Measurements from ENCODE around the gene SLC9A8. TPM values are rescaled to one million over a fixed set of nuclear protein-coding genes. Genes with fewer than 3 reads are reported as not detected.

The SLC9A8 gene
- total and polyA plus RNA-seq, 2 of the 4 experiments (the other 2 are of a cell fraction), result 4.1 to 5.0 TPM

- H4K91ac ChIP-seq (ENCODE audit: insufficient read depth, low read depth, low read length), result no peak overlapping the region
- CTCF ChIA-PET, result interaction anchor here (0.7 to 1.6 kb wide), 2 partner anchors 236 to 242 kb away, joined by 4 to 7 read pairs; no protein-coding TSS in a partner anchor
- intact Hi-C loops (cut with micrococcal nuclease) (no loop called here), in situ Hi-C loops (cut with MboI; ENCODE audit: low sequenced_read_pairs) (loop anchor here (25.0 kb wide), 1 partner anchor 515 kb away; no protein-coding TSS in a partner anchor), dilution Hi-C loops (cut with HindIII; ENCODE audit: low sequenced_read_pairs, unreplicated experiment) (no loop called here)
- no peak overlapping the region for H3K4me3 ChIP-seq (ENCODE audit: insufficient read depth, low read depth, low read length)
- H3K18ac ChIP-seq (ENCODE audit: low read depth, low read length), result no peak overlapping the region
- ATAC-seq (ENCODE audit: low read depth), result no peak
- BruUV-seq (replicated peaks), result no TSS peak
- H2BK5ac ChIP-seq (ENCODE audit: low read depth, low read length, poor library complexity, severe bottlenecking), result no peak overlapping the region
- H2AK5ac ChIP-seq (ENCODE audit: low read depth, low read length), result peak overlapping the region; percentile 53; the same call in 1 of the 2 replicates
- H3K56ac ChIP-seq (ENCODE audit: extremely low read depth, insufficient read depth, low read length), result no peak overlapping the region
- peak overlapping the region; percentile 48; the same call in 1 of the 2 replicates for H3K23ac ChIP-seq (ENCODE audit: low read depth, low read length)
- no peak overlapping the region for H3K4ac ChIP-seq (ENCODE audit: low read depth, low read length)
- no peak overlapping the region for H2BK15ac ChIP-seq (ENCODE audit: low read depth, low read length)
- no peaks in the 10 kb centered on the region; the same call in 1 of the 2 replicates for H4K20me1 ChIP-seq (ENCODE audit: insufficient read depth, low read length)
- no peak for DNase-seq
- no peak overlapping the region for H2AFZ ChIP-seq (replicated peaks; ENCODE audit: low read length, poor library complexity)
- H3K4me1 ChIP-seq (ENCODE audit: control insufficient read depth, insufficient read depth, low read length), result peaks cover 8% of the 10 kb centered on the region
- H4K5ac ChIP-seq (ENCODE audit: low read depth, low read length), result no peak overlapping the region
- peak overlapping the region; percentile 73 for H2AK9ac ChIP-seq (replicated peaks; ENCODE audit: low read depth, low read length, poor library complexity)
- 62% methylated on average over 5 of the region's 7 CpGs; no CpG with 5 or more reads in 1 of the 2 experiments for WGBS, 2 experiments (ENCODE audit: extremely low coverage in 2 of 2, insufficient read length in 1 of 2)
- no peak overlapping the region; the same call in 1 of the 2 replicates for H3K14ac ChIP-seq (replicated peaks; ENCODE audit: low read depth, low read length)
- H2BK20ac ChIP-seq (ENCODE audit: low read depth, low read length), result no peak overlapping the region
- H3K27ac ChIP-seq (ENCODE audit: insufficient read depth, low read length), result no peak overlapping the region
- POLR2A ChIA-PET (ENCODE audit: unreplicated experiment), result no interaction called here
- H4K8ac ChIP-seq (ENCODE audit: low read depth in 2 of 2, low read length in 2 of 2), result 0 out of 4 replicates have a peak overlapping the region, but pooled peaks of 1 of the 2 experiments have one; percentile 10
- no peaks in the 10 kb centered on the region for H3K27me3 ChIP-seq (ENCODE audit: control insufficient read depth, insufficient read depth, low read length)
- TF ChIP-seq POLR2A (IDR thresholded peaks at IDR 0.05; ENCODE audit: low read depth, low read length) (no peak), MAZ (IDR thresholded peaks at IDR 0.05; ENCODE audit: borderline replicate concordance, low read depth, low read length) (no peak), CEBPB (IDR thresholded peaks at IDR 0.05; ENCODE audit: low read depth, low read length) (no peak), RFX5 (IDR thresholded peaks at IDR 0.05; ENCODE audit: low read depth, low read length) (no peak), CTCF (conservative IDR thresholded peaks at IDR 0.05; ENCODE audit: low read depth, low read length) (no peak), RCOR1 (IDR thresholded peaks at IDR 0.05; ENCODE audit: insufficient replicate concordance, low read length) (no peak), SMC3 (IDR thresholded peaks at IDR 0.05; ENCODE audit: low read depth, low read length) (no peak), RAD21 (IDR thresholded peaks at IDR 0.05; ENCODE audit: low read length) (no peak), CHD1 (IDR thresholded peaks at IDR 0.05; ENCODE audit: low read depth, low read length) (no peak), BHLHE40 (IDR thresholded peaks at IDR 0.05; ENCODE audit: low read depth, low read length) (no peak), NFE2L2 (IDR thresholded peaks at IDR 0.05; ENCODE audit: low read depth, low read length) (no peak), ELK1 (IDR thresholded peaks at IDR 0.05; ENCODE audit: borderline replicate concordance, low read depth, low read length) (no peak), MAFK (IDR thresholded peaks at IDR 0.05; ENCODE audit: low read depth, low read length) (no peak)
- TF ChIP-seq, protein P1, sequence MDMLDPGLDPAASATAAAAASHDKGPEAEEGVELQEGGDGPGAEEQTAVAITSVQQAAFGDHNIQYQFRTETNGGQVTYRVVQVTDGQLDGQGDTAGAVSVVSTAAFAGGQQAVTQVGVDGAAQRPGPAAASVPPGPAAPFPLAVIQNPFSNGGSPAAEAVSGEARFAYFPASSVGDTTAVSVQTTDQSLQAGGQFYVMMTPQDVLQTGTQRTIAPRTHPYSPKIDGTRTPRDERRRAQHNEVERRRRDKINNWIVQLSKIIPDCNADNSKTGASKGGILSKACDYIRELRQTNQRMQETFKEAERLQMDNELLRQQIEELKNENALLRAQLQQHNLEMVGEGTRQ (IDR thresholded peaks at IDR 0.05; ENCODE audit: low read depth, low read length), result no peak
- no peak overlapping the region for H3K9ac ChIP-seq (ENCODE audit: low read depth, low read length)
- H2BK120ac ChIP-seq (ENCODE audit: low read depth, low read length), result 0 out of 2 replicates have a peak overlapping the region, but pooled peaks have one; percentile 21
- H3K36me3 ChIP-seq (ENCODE audit: control insufficient read depth, insufficient read depth, low read length), result peaks cover 23% of the 10 kb centered on the region
- no peak overlapping the region for H3K4me2 ChIP-seq (ENCODE audit: low read depth, low read length)
- no peaks in the 10 kb centered on the region for H3K9me3 ChIP-seq (ENCODE audit: control insufficient read depth, insufficient read depth, low read length)
- peaks cover 9% of the 10 kb centered on the region for H3K9me1 ChIP-seq (ENCODE audit: insufficient read depth, low read length)
- H3K79me1 ChIP-seq (ENCODE audit: low read depth in 1 of 2, low read length in 2 of 2), result no peaks in the 10 kb centered on the region
These were observed 39.4 kb downstream of the SLC9A8 start for GRCh38 chr20:49851991-49852390.
